Loucy (cell line): Measurements from ENCODE around the gene KDM2B.

Source experiments
- H2AFZ ChIP-seq: fragments of 200-600 bp; sonication (generic); 2 replicates; pipeline ENCODE4 v1.6.0; 2016; ENCODE audit warnings: antibody characterized with exemption, mild to moderate bottlenecking, low read length, moderate library complexity
- H3F3A ChIP-seq: fragments of 200-600 bp; 2 replicates; pipeline ENCODE4 v1.6.0; 2016; ENCODE audit warnings: antibody characterized with exemption, low read depth, mild to moderate bottlenecking
- H3K27me3 ChIP-seq: fragments of 200-600 bp; sonication (generic); 2 replicates; pipeline ENCODE4 v1.6.1; 2014; ENCODE audit warnings: low read length, mild to moderate bottlenecking; ENCODE audit not compliant: insufficient read depth, poor library complexity, severe bottlenecking
- H3K36me3 ChIP-seq: fragments of 200-600 bp; sonication (generic); 2 replicates; pipeline ENCODE4 v1.6.1; 2016; ENCODE audit warnings: low read length; ENCODE audit not compliant: insufficient read depth
- H3K4me1 ChIP-seq: fragments of 200-600 bp; sonication (generic); 2 replicates; pipeline ENCODE4 v1.5.1; 2014; ENCODE audit warnings: low read length, mild to moderate bottlenecking; ENCODE audit not compliant: insufficient read depth, poor library complexity, severe bottlenecking
- H3K4me2 ChIP-seq: fragments of 200-600 bp; sonication (generic); 2 replicates; pipeline ENCODE4 v1.6.0; 2014; ENCODE audit warnings: antibody characterized with exemption, low read length, low read depth, mild to moderate bottlenecking; ENCODE audit not compliant: poor library complexity, severe bottlenecking
- H3K4me3 ChIP-seq: fragments of 200-600 bp; sonication (generic); 2 replicates; pipeline ENCODE4 v1.5.1; 2014; ENCODE audit warnings: low read length, mild to moderate bottlenecking, mixed read lengths; ENCODE audit not compliant: poor library complexity, severe bottlenecking
- H3K79me2 ChIP-seq: fragments of 200-600 bp; sonication (generic); 2 replicates; pipeline ENCODE4 v1.6.1; 2014; ENCODE audit warnings: low read length; ENCODE audit not compliant: insufficient read depth
- H3K9ac ChIP-seq: fragments of 200-600 bp; sonication (generic); 2 replicates; pipeline ENCODE4 v1.6.0; 2014; ENCODE audit warnings: mild to moderate bottlenecking, low read depth, low read length, moderate library complexity; ENCODE audit not compliant: poor library complexity, severe bottlenecking
- H3K9me2 ChIP-seq: fragments of 200-600 bp; sonication (generic); replicated peaks from 2 replicates; pipeline ENCODE4 v1.6.1; 2016; ENCODE audit warnings: low read depth, low read length, mixed read lengths
- H3K9me3 ChIP-seq: fragments of 200-600 bp; sonication (generic); 2 replicates; pipeline ENCODE4 v1.6.1; 2014; ENCODE audit warnings: mild to moderate bottlenecking, antibody characterized with exemption, low read length, low read depth; ENCODE audit not compliant: insufficient read depth
- H4K20me1 ChIP-seq: fragments of 200-600 bp; sonication (generic); 2 replicates; pipeline ENCODE4 v1.6.0; 2014; ENCODE audit warnings: antibody characterized with exemption, low read length, mild to moderate bottlenecking; ENCODE audit not compliant: insufficient read depth, poor library complexity, severe bottlenecking
- CTCF ChIP-seq: fragments of 200-600 bp; sonication (generic); conservative IDR thresholded peaks from 2 replicates; pipeline ENCODE4 v1.5.1; 2014; ENCODE audit warnings: mild to moderate bottlenecking, antibody characterized with exemption, low read length
- EZH2phosphoT487 ChIP-seq: fragments of 200-600 bp; IDR thresholded peaks from 2 replicates; pipeline ENCODE4 v1.6.1; 2018; ENCODE audit warnings: antibody characterized with exemption, mild to moderate bottlenecking, moderate library complexity, borderline replicate concordance

KDM2B gene

DNA sequence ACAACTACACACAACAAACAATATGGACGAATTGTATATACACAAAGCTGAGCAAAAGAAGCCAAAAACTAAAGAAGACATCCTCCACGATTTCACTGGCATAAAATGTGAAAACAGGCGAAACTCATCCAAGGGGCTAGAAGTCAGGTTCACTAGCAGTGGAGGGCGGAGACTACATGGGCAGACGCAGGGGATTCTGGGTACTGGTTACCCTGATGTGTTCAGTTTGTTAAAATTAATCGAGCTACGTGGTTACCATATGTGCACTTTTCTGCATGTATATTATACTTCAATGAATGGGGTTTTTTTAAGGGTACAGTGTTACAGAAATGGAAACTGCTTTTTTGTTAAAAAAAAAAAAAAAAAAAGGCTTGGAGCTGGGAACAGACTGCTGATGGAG is 12.3 kb downstream of the KDM2B start:
- Histone ChIP-seq H2AFZ (no peak overlapping the region), H3K9ac (no peak overlapping the region), H3K9me2 (no peaks in the 10 kb centered on the region), H3K79me2 (peaks cover 4% of the 10 kb centered on the region; the same call in 1 of the 2 replicates), H3K4me2 (no peak overlapping the region), H4K20me1 (no peaks in the 10 kb centered on the region), H3K4me1 (no peaks in the 10 kb centered on the region), H3K27me3 (no peaks in the 10 kb centered on the region), H3F3A (no peaks in the 10 kb centered on the region), H3K9me3 (no peaks in the 10 kb centered on the region), H3K4me3 (no peak overlapping the region), H3K36me3 (peaks cover 4% of the 10 kb centered on the region; the same call in 1 of the 2 replicates)
- TF ChIP-seq CTCF (no peak), EZH2phosphoT487 (no peak)

DNA sequence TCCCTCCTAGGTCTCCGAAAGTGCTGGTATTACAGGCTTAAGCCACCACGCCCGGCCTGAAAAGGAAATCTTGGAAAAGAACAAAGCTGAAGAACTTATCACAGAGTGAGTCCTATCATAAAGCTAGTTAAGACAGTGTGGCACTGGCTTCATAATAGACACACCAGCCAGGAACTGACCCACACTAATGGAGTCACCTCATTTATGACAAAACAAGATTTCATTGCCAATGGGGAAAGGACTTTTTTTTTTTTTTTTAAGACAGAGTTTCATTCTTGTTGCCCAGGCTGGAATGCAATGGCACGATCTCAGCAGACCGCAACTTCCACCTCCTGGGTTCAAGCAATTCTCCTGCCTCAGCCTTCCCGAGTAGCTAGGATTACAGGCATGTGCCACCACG is 15.7 kb downstream of the KDM2B start:
- peaks cover 21% of the 10 kb centered on the region; the same call in 1 of the 2 replicates for H3K36me3 ChIP-seq
- H3F3A ChIP-seq = no peaks in the 10 kb centered on the region
- no peaks in the 10 kb centered on the region for H3K9me2 ChIP-seq
- no peak overlapping the region for H3K4me2 ChIP-seq
- no peaks in the 10 kb centered on the region for H3K79me2 ChIP-seq
- H3K9ac ChIP-seq = no peak overlapping the region
- H2AFZ ChIP-seq = no peak overlapping the region
- no peaks in the 10 kb centered on the region for H3K27me3 ChIP-seq
- no peak overlapping the region for H3K4me3 ChIP-seq
- no peaks in the 10 kb centered on the region for H3K4me1 ChIP-seq
- H3K9me3 ChIP-seq = no peaks in the 10 kb centered on the region
- H4K20me1 ChIP-seq = no peaks in the 10 kb centered on the region
- TF ChIP-seq EZH2phosphoT487 = no peak
- TF ChIP-seq CTCF = no peak

DNA sequence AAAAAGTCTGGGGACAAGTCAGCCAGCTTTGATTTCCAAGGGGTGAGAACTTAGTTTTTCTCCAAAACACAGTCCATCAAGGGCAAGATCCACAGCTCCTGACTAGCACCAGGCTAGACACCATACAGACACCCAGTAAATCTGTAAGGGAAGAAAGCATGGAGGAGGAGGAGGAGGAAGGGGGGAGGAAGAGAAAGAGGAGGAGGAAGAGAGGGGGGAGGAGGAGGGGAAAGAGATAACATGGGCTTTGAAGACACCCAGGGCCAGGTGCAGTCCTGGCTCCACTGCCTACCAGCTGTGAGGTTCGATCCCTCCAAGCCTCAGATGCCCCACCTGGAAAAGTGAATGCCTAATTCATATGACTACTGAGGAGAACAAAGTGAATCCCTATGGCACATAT is 18.3 kb downstream of the KDM2B start:
- H3K4me1 ChIP-seq = no peaks in the 10 kb centered on the region
- no peak overlapping the region for H3K4me2 ChIP-seq
- H4K20me1 ChIP-seq = no peaks in the 10 kb centered on the region
- H3K9me2 ChIP-seq = no peaks in the 10 kb centered on the region
- no peaks in the 10 kb centered on the region for H3K9me3 ChIP-seq
- peaks cover 29% of the 10 kb centered on the region; the same call in 1 of the 2 replicates for H3K36me3 ChIP-seq
- H3K79me2 ChIP-seq = 0 out of 2 replicates have a peak, but pooled peaks cover 6% of the 10 kb centered on the region
- H2AFZ ChIP-seq = no peak overlapping the region
- H3K9ac ChIP-seq = no peak overlapping the region
- TF ChIP-seq CTCF (no peak), EZH2phosphoT487 (no peak)
- H3K4me3 ChIP-seq = no peak overlapping the region
- H3F3A ChIP-seq = no peaks in the 10 kb centered on the region
- no peaks in the 10 kb centered on the region for H3K27me3 ChIP-seq
